Spleen (tissue), 11 donors: ENCODE results near the gene RHBDD3. TPM values are rescaled to one million over a fixed set of nuclear protein-coding genes. Genes with fewer than 3 reads are reported as not detected.

ENCODE experiments used
- DNase-seq: peaks from one replicate; pipeline ENCODE4 v3.0.0-alpha.2; 2020
- H3K27ac ChIP-seq, 8 donors: fragments of 200-600 bp; sonication (generic) in 7 of 8; 1 replicate in 4 of 8; 2 replicates in 4 of 8; pipeline versions ENCODE4 v1.5.0 to v1.8.0; 2016 to 2021; ENCODE audit warnings: inconsistent platforms in 4 of 8, mild to moderate bottlenecking in 4 of 8, moderate library complexity in 1 of 8
- H3K27me3 ChIP-seq, 7 donors: fragments of 200-600 bp; sonication (generic) in 6 of 7; replicated peaks in 1 of 7; 1 replicate in 4 of 7; 2 replicates in 3 of 7; pipeline versions ENCODE4 v1.5.0 to v1.8.0; 2016 to 2021; ENCODE audit warnings: inconsistent platforms in 3 of 7, mild to moderate bottlenecking in 1 of 7
- H3K36me3 ChIP-seq, 6 donors: fragments of 200-600 bp; sonication (generic) in 5 of 6; 1 replicate in 4 of 6; 2 replicates in 2 of 6; pipeline versions ENCODE4 v1.5.0 to v1.8.0; 2016 to 2021; ENCODE audit warnings: inconsistent platforms in 2 of 6
- H3K4me1 ChIP-seq, 6 donors: fragments of 200-600 bp; sonication (generic) in 5 of 6; 1 replicate in 3 of 6; 2 replicates in 3 of 6; pipeline versions ENCODE4 v1.5.0 to v1.8.0; 2016 to 2021; ENCODE audit warnings: inconsistent platforms in 3 of 6
- H3K4me3 ChIP-seq, 8 donors: fragments of 200-600 bp; sonication (generic) in 7 of 8; 1 replicate in 4 of 8; 2 replicates in 4 of 8; pipeline versions ENCODE4 v1.5.0 to v1.8.0; 2016 to 2021; ENCODE audit warnings: inconsistent platforms in 4 of 8, mild to moderate bottlenecking in 4 of 8, moderate library complexity in 2 of 8
- H3K9me3 ChIP-seq, 8 donors: fragments of 200-600 bp; sonication (generic) in 7 of 8; 1 replicate in 4 of 8; 2 replicates in 4 of 8; pipeline versions ENCODE4 v1.5.0 to v1.8.0; 2016 to 2021; ENCODE audit warnings: inconsistent platforms in 4 of 8
- CTCF ChIP-seq, 11 experiments: fragments of 200-600 bp in 7 of 11; fragments of 450-650 bp in 4 of 11; sonication (generic) in 4 of 11; IDR thresholded peaks in 8 of 11; conservative IDR thresholded peaks in 3 of 11; 1 replicate in 7 of 11; 2 replicates in 4 of 11; pipeline versions ENCODE4 v1.4.0 to v1.8.0; 2016 to 2021; ENCODE audit warnings: antibody characterized with exemption in 11 of 11, inconsistent platforms in 4 of 11, mild to moderate bottlenecking in 1 of 11
- POLR2A ChIP-seq, 3 donors: fragments of 450-650 bp; IDR thresholded peaks; one replicate each; pipeline ENCODE4 v1.5.1; 2017; ENCODE audit warnings: antibody characterized with exemption in 3 of 3, mild to moderate bottlenecking in 1 of 3
- POLR2AphosphoS5 ChIP-seq, 3 donors: sonication (generic); formaldehyde crosslinking; IDR thresholded peaks; one replicate each; pipeline ENCODE4 v1.5.1; 2017; ENCODE audit warnings: antibody characterized with exemption in 3 of 3
- WGBS, 5 donors: extraction: QIAGEN DNeasy Blood & Tissue Kit in 3 of 5; methylation state at CpG; one replicate each; pipeline versions ENCODE4 v1.1.5 to v1.1.7; 2013 to 2018; 5-methylcytosine and 5-hydroxymethylcytosine counted together
- intact Hi-C: fragments of 100-400 bp; cut with DNase I; formaldehyde crosslinking; loops from one replicate; pipeline ENCODE4 v1.15.0; 2023; ENCODE audit warnings: low total_unique reads
- polyA plus RNA-seq, 3 donors: library from polyadenylated mRNA; stranded (reverse); fragments of 200-250 nt; gene quantifications; one replicate each; pipeline ENCODE4 v1.2.1, GENCODE V29; 2013
- total RNA-seq, 7 donors: library from RNA; depleted of rRNA in 3 of 7; stranded (reverse); fragments of >200 nt in 3 of 7; fragmentation: NEBNext Ultra II Directional in 4 of 7; extraction: Animal tissue kit (Norgen Biotek cat#: 25700) in 4 of 7; gene quantifications; one replicate each; pipeline versions ENCODE4 v1.1.0 to v1.2.1, GENCODE V29; 2016 to 2021
- donor health status: healthy with polysubstance abuse.
- donor health status: DM: no; HTN: no; CAD: no; lungs with moderate emphysema.
- donor health status: DM: no; HTN: no; CAD: no.
- donor health status: Bipolar disorder and iron deficiency.
- donor health status: healthy.
- donor health status: DM: no; HTN: no; CAD: no.
- donor health status: DM: yes; HTN: yes; CAD: no.

RHBDD3 gene
- total and polyA plus RNA-seq, 10 donors, result 16.3 to 45.8 (median 24.7) TPM

GRCh38 chr22:29311464-29312217 lies 43.9 kb upstream of the RHBDD3 start:
- Histone ChIP-seq H3K27ac (peak overlapping the region in 6 of 8 donors; percentile 11 to 89 (median 66)), H3K4me1 (peaks cover 32 to 96% (median 79%) of the 10 kb centered on the region in 6 donors), H3K27me3 (peaks cover 0 to 83% (median 56%) of the 10 kb centered on the region in 7 donors), H3K4me3 (peak overlapping the region in 1 of 8 donors; percentile 6), H3K36me3 (peaks cover 0 to 10% (median 0%) of the 10 kb centered on the region in 6 donors), H3K9me3 (no peaks in the 10 kb centered on the region)
- 66 to 83% (median 77%) methylated on average over 25 to 50 of the region's 50 CpGs for WGBS, 5 donors
- intact Hi-C loops, result no loop called here
- peak; percentile 77 for DNase-seq
- TF ChIP-seq POLR2A (IDR thresholded peaks at IDR 0.05) (no peak), POLR2AphosphoS5 (IDR thresholded peaks at IDR 0.05) (no peak)

- intact Hi-C loops, result no loop called here
- Histone ChIP-seq H3K36me3 (peaks cover 0 to 10% (median 0%) of the 10 kb centered on the region in 6 donors), H3K27ac (peak overlapping the region in 6 of 8 donors; percentile 11 to 89 (median 66)), H3K4me1 (peaks cover 34 to 99% (median 85%) of the 10 kb centered on the region in 6 donors), H3K4me3 (peak overlapping the region in 1 of 8 donors; percentile 6), H3K9me3 (no peaks in the 10 kb centered on the region), H3K27me3 (peaks cover 0 to 83% (median 51%) of the 10 kb centered on the region in 7 donors)
- TF ChIP-seq POLR2AphosphoS5 (IDR thresholded peaks at IDR 0.05) (peak; percentile 67 to 81 (median 78)), CTCF (IDR thresholded peaks at IDR 0.05 in 8 of 11, conservative IDR thresholded peaks at IDR 0.05 in 3 of 11) (no peak), POLR2A (IDR thresholded peaks at IDR 0.05) (no peak)
- peak; percentile 91 for DNase-seq
- 16 to 26% (median 24%) methylated on average over 14 to 18 of the region's 18 CpGs for WGBS, 5 donors
These were observed 43.1 kb upstream of the RHBDD3 start for GRCh38 chr22:29310863-29311339.

- Histone ChIP-seq H3K4me3 (peak overlapping the region in 1 of 8 donors; percentile 6), H3K27ac (peak overlapping the region in 6 of 8 donors; percentile 5 to 89 (median 82))
These were observed 42.5 kb upstream of the RHBDD3 start for GRCh38 chr22:29310065-29310862.

More at GRCh38 chr22:29310065-29310862, 42.5 kb upstream of the RHBDD3 start:
- Histone ChIP-seq H3K27me3 (peaks cover 0 to 83% (median 46%) of the 10 kb centered on the region in 7 donors), H3K36me3 (peaks cover 0 to 10% (median 0%) of the 10 kb centered on the region in 6 donors), H3K9me3 (no peaks in the 10 kb centered on the region), H3K4me1 (peaks cover 35 to 98% (median 81%) of the 10 kb centered on the region in 6 donors)
- 52 to 77% (median 71%) methylated on average over 12 to 28 of the region's 28 CpGs for WGBS, 5 donors
- intact Hi-C loops, result no loop called here
- DNase-seq, result no peak
- TF ChIP-seq POLR2AphosphoS5 (IDR thresholded peaks at IDR 0.05) (no peak), CTCF (IDR thresholded peaks at IDR 0.05 in 8 of 11, conservative IDR thresholded peaks at IDR 0.05 in 3 of 11) (no peak), POLR2A (IDR thresholded peaks at IDR 0.05) (no peak)
